Measurements from ENCODE around the gene CETP.

DNA sequence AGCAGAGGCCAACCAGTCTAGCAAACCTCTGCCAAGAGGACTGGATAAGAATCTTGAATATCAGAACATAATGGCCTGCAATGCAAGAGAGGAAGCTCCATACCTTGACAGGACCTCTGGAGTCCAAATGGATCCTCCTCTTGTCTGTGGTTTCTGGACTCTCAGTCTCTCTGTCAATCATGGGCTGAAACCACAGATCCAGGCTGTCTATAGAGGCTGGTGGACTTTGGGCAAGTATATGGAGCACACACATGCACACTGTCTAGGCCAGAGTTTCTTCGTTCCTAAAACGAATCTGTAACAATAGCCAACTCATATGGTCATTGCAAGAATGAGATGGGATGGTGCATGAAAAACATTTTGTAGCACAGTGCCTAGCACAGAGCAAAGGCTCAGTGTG is 65.3 kb downstream of the CETP start:
- TF ChIP-seq POLR2A (IDR thresholded peaks at IDR 0.05) = no peak
- TF ChIP-seq, protein P1, sequence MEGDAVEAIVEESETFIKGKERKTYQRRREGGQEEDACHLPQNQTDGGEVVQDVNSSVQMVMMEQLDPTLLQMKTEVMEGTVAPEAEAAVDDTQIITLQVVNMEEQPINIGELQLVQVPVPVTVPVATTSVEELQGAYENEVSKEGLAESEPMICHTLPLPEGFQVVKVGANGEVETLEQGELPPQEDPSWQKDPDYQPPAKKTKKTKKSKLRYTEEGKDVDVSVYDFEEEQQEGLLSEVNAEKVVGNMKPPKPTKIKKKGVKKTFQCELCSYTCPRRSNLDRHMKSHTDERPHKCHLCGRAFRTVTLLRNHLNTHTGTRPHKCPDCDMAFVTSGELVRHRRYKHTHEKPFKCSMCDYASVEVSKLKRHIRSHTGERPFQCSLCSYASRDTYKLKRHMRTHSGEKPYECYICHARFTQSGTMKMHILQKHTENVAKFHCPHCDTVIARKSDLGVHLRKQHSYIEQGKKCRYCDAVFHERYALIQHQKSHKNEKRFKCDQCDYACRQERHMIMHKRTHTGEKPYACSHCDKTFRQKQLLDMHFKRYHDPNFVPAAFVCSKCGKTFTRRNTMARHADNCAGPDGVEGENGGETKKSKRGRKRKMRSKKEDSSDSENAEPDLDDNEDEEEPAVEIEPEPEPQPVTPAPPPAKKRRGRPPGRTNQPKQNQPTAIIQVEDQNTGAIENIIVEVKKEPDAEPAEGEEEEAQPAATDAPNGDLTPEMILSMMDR (IDR thresholded peaks at IDR 0.05) = no peak

Measured in thyroid gland (tissue), 4 donors.